GM12878 (cell line): ENCODE results near the gene BRF1. TPM values are rescaled to one million over a fixed set of nuclear protein-coding genes. Genes with fewer than 3 reads are reported as not detected.
"Not testable (repeated sequence)": the region's sequence is repeated elsewhere in the genome, so short reads cannot be mapped to it uniquely, and the experiment has no call there.

Experiments used
- ATAC-seq: fragments of 200-7000 bp; cut with Tn5 transposase; 3 replicates; pipeline ENCODE4 v1.9.1; 2020; ENCODE audit warnings: mild to moderate bottlenecking, moderate library complexity
- BruUV-seq: library from RNA; stranded (reverse); fragments of 400-500 nt; replicated peaks from 2 replicates; lab custom pipeline; 2021; lab: Mats Ljungman, UMichigan
- CTCF ChIA-PET: fragments of 300-600 bp; sonication (Branson Sonifier 250); formaldehyde crosslinking; extraction: SDS; loops from one replicate; lab custom pipeline; 2021; ENCODE audit warnings: inconsistent platforms; lab: Yijun Ruan, JAX
- POLR2A ChIA-PET: fragments of 350-600 bp; formaldehyde crosslinking; extraction: SDS; loops from one replicate; lab custom pipeline; 2021; ENCODE audit warnings: inconsistent platforms; lab: Charles Lee
- RAD21 ChIA-PET: fragments of 300-600 bp; sonication (Branson Sonifier 250); formaldehyde crosslinking; loops from one replicate; lab custom pipeline; 2023; ENCODE audit warnings: antibody characterized with exemption; ENCODE audit not compliant: unreplicated experiment; lab: Charles Lee
- SMC1A ChIA-PET: fragments of 300-600 bp; sonication (Branson Sonifier 250); formaldehyde crosslinking; loops from one replicate; lab custom pipeline; 2023; ENCODE audit not compliant: unreplicated experiment, uncharacterized antibody; lab: Charles Lee
- DNase-seq: peaks from one replicate; pipeline ENCODE4 v3.0.0-alpha.2; 2011; ENCODE audit warnings: low read depth, low spot score
- FAIRE-seq: peaks from 3 replicates; lab custom pipeline; 2011; peaks lifted over from hg19 to GRCh38; lab: Jason Lieb, UNC
- H2AFZ ChIP-seq: 2 replicates; pipeline ENCODE4 v1.6.0; 2011; ENCODE audit warnings: low read depth, low read length, control low read depth; ENCODE audit not compliant: control insufficient read depth
- H3K27ac ChIP-seq: 2 replicates; pipeline ENCODE4 v1.5.1; 2011; ENCODE audit warnings: control low read depth; ENCODE audit not compliant: control insufficient read depth, insufficient read depth
- H3K27me3 ChIP-seq, 2 experiments: replicated peaks in 1 of 2; 2 replicates each; pipeline versions ENCODE4 v1.6.0 to v1.6.1; 2011; ENCODE audit warnings: low read length in 1 of 2; ENCODE audit not compliant: control insufficient read depth in 2 of 2, insufficient read depth in 2 of 2
- H3K36me3 ChIP-seq, 2 experiments: 2 replicates each; pipeline ENCODE4 v1.5.1; 2011; ENCODE audit warnings: low read length in 1 of 2; ENCODE audit not compliant: control insufficient read depth in 2 of 2, insufficient read depth in 2 of 2
- H3K4me1 ChIP-seq: 2 replicates; pipeline ENCODE4 v1.6.1; 2011; ENCODE audit warnings: mild to moderate bottlenecking, low read length, moderate library complexity, mixed read lengths; ENCODE audit not compliant: control insufficient read depth, insufficient read depth
- H3K4me2 ChIP-seq: 2 replicates; pipeline ENCODE4 v1.6.0; 2011; ENCODE audit warnings: control low read depth; ENCODE audit not compliant: control insufficient read depth, insufficient read depth
- H3K4me3 ChIP-seq: fragments of 200-600 bp; sonication (generic); 2 replicates; pipeline ENCODE4 v1.5.1; 2016
- H3K79me2 ChIP-seq: 2 replicates; pipeline ENCODE4 v1.6.0; 2011; ENCODE audit warnings: low read length; ENCODE audit not compliant: control insufficient read depth, insufficient read depth
- H3K9ac ChIP-seq: 2 replicates; pipeline ENCODE4 v1.8.0; 2011; ENCODE audit warnings: low read length, control low read depth, mixed read lengths; ENCODE audit not compliant: control insufficient read depth, insufficient read depth
- H3K9me3 ChIP-seq: replicated peaks from 3 replicates; pipeline ENCODE4 v1.5.1; 2011; ENCODE audit warnings: mild to moderate bottlenecking, low read length; ENCODE audit not compliant: control insufficient read depth, insufficient read depth
- H4K20me1 ChIP-seq: 2 replicates; pipeline ENCODE4 v1.6.0; 2011; ENCODE audit not compliant: control insufficient read depth, insufficient read depth
- DPF2 ChIP-seq: fragments of 450-650 bp; IDR thresholded peaks from 2 replicates; pipeline ENCODE4 v1.6.1; 2017; ENCODE audit warnings: mild to moderate bottlenecking
- EP300 ChIP-seq, 2 experiments: fragments of 150-350 bp in 1 of 2; IDR thresholded peaks; 2 replicates each; pipeline ENCODE4 v1.6.1; 2011 to 2012; ENCODE audit warnings: low read depth in 2 of 2, low read length in 2 of 2, borderline replicate concordance in 1 of 2, improper control_type of control experiment in 1 of 2, inconsistent platforms in 1 of 2; ENCODE audit not compliant: control insufficient read depth in 1 of 2
- NR2F1 ChIP-seq: fragments of 450-650 bp; conservative IDR thresholded peaks from 2 replicates; pipeline ENCODE4 v1.6.1; 2017; ENCODE audit warnings: mild to moderate bottlenecking
- PKNOX1 ChIP-seq: fragments of 450-650 bp; IDR thresholded peaks from 2 replicates; pipeline ENCODE4 v1.6.1; 2016; ENCODE audit warnings: mild to moderate bottlenecking
- POU2F2 ChIP-seq: IDR thresholded peaks from 3 replicates; pipeline ENCODE4 v1.6.1; 2011; ENCODE audit warnings: low read depth, mild to moderate bottlenecking, low read length, borderline replicate concordance
- SMC3 ChIP-seq: IDR thresholded peaks from 2 replicates; pipeline ENCODE4 v1.6.1; 2011; ENCODE audit warnings: low read length, improper control_type of control experiment, borderline replicate concordance
- SUPT20H ChIP-seq: IDR thresholded peaks from 2 replicates; pipeline ENCODE4 v1.6.1; 2011; ENCODE audit warnings: low read depth, mild to moderate bottlenecking, low read length, moderate library complexity, borderline replicate concordance; ENCODE audit not compliant: control insufficient read depth
- TCF12 ChIP-seq: IDR thresholded peaks from 2 replicates; pipeline ENCODE4 v1.6.1; 2011; ENCODE audit warnings: low read depth, mild to moderate bottlenecking, low read length
- YY1 ChIP-seq: IDR thresholded peaks from 2 replicates; pipeline ENCODE4 v1.6.1; 2011; ENCODE audit warnings: low read depth, mild to moderate bottlenecking, low read length
- ZNF207 ChIP-seq: fragments of 450-650 bp; IDR thresholded peaks from 2 replicates; pipeline ENCODE4 v1.6.1; 2014; ENCODE audit warnings: antibody characterized with exemption, mild to moderate bottlenecking, borderline replicate concordance
- ZZZ3 ChIP-seq: IDR thresholded peaks from 2 replicates; pipeline ENCODE4 v1.6.1; 2011; ENCODE audit warnings: low read depth; ENCODE audit not compliant: control insufficient read depth, insufficient read length
- WGBS: methylation state at CpG from one replicate; pipeline ENCODE4 v1.1.6; 2016; ENCODE audit warnings: low lambda C conversion rate; ENCODE audit not compliant: insufficient replicate concordance, insufficient coverage; ENCODE audit errors: missing lambda C conversion rate; 5-methylcytosine and 5-hydroxymethylcytosine counted together
- in situ Hi-C: fragments of 300-500 bp; cut with MboI; formaldehyde crosslinking; loops from 9 replicates; pipeline ENCODE4 v1.14.3; 2018; ENCODE audit warnings: mixed read lengths
- intact Hi-C: fragments of 100-400 bp; cut with micrococcal nuclease; formaldehyde crosslinking; loops from one replicate; pipeline ENCODE4 v1.14.2; 2022; ENCODE audit not compliant: unreplicated experiment
- polyA plus RNA-seq, 11 experiments: library from polyadenylated mRNA; depleted of rRNA in 4 of 11; unstranded in 6 of 11; stranded (reverse) in 5 of 11; fragments of >200 nt; fragmentation: Nextera tagmentation in 4 of 11; fragmentation: Illumina TruSeq in 1 of 11; extraction: Ambion mirVana in 4 of 11; extraction: Trizol in 1 of 11; gene quantifications; 1 replicate in 1 of 11; 2 replicates in 10 of 11; pipeline versions ENCODE4 v1.2.1 to v1.2.3, GENCODE V29; 2011 to 2016; ENCODE audit warnings: inconsistent platforms in 2 of 11, missing spikeins in 2 of 11, low read depth in 1 of 11
- total RNA-seq, 4 experiments: library from RNA; depleted of rRNA in 3 of 4; stranded (reverse); fragments of >200 nt in 3 of 4; fragmentation: Illumina TruSeq in 1 of 4; extraction: Trizol in 1 of 4; gene quantifications; 2 replicates each; pipeline versions ENCODE4 v1.2.1 to v1.2.3, GENCODE V29; 2013 to 2021
- TF ChIP-seq, protein P1 (sequence below): fragments of 450-650 bp; IDR thresholded peaks from 2 replicates; pipeline ENCODE4 v1.6.1; 2014; ENCODE audit warnings: mild to moderate bottlenecking

Gene BRF1
- total and polyA plus RNA-seq, 10 of the 15 experiments (the other 5 are each of a cell fraction or from before 2014, with no cell fraction given) = 0.21 to 33.5 (median 10.7) TPM

DNA sequence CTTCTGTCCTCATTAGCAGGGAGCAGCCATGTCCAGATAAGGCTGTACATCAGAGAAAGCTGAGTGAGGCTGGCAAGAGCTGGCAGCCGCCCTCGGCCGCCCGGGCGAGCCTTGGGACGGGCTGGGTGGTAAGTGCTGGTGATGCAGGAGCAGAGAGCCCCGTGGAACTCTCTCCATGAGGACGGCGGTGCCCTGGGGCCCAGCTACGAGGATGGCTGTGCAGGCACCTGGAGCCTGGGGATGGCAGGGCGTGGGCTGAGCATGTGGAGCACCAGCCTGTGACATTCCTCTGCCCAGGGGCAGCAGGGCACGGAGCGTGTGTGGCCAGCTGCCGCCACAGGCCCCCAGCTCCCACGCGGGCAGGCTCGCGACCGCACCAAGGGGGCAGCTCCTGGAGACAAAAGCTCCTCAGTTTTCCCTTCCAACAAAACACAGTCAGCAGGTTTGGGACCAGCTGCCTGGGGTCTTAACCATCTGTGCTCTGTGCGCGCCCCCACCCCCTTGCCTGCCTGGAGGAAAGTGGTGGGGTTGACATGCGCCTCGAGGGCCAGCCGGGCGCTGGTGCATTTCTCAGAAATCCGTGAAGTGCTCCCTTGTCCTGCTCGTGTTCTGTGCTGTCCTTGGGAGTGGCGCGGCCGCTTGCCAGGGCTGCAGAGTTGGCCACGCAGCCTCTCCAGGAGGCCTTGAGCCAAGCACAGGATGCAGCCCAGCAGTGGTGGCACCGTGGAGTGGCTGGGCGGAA is 35.1 kb upstream of the BRF1 start:
- ChIA-PET POLR2A (no interaction called here), SMC1A (no interaction called here), CTCF (no interaction called here), RAD21 (no interaction called here)
- no peaks in the 10 kb centered on the region for H3K79me2 ChIP-seq
- H2AFZ ChIP-seq = no peak overlapping the region
- no TSS peak for BruUV-seq
- H3K4me3 ChIP-seq = no peak overlapping the region
- no peak for TF ChIP-seq POU2F2
- TF ChIP-seq EP300 (IDR thresholded peaks at IDR 0.05; ENCODE audit: borderline replicate concordance in 1 of 2, control insufficient read depth in 1 of 2, low read depth in 2 of 2, low read length in 2 of 2) = no peak
- TF ChIP-seq ZZZ3 = no peak
- no peak for TF ChIP-seq SUPT20H
- TF ChIP-seq NR2F1 = no peak
- TF ChIP-seq SMC3 = no peak
- TF ChIP-seq TCF12 = no peak
- TF ChIP-seq ZNF207 = no peak
- TF ChIP-seq, protein P1, sequence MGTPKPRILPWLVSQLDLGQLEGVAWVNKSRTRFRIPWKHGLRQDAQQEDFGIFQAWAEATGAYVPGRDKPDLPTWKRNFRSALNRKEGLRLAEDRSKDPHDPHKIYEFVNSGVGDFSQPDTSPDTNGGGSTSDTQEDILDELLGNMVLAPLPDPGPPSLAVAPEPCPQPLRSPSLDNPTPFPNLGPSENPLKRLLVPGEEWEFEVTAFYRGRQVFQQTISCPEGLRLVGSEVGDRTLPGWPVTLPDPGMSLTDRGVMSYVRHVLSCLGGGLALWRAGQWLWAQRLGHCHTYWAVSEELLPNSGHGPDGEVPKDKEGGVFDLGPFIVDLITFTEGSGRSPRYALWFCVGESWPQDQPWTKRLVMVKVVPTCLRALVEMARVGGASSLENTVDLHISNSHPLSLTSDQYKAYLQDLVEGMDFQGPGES = no peak
- no peak for TF ChIP-seq DPF2
- TF ChIP-seq YY1 = no peak
- TF ChIP-seq PKNOX1 = no peak
- intact Hi-C loops = no loop called here
- H3K4me1 ChIP-seq = peaks cover 5% of the 10 kb centered on the region
- H3K27me3 ChIP-seq = no peaks in the 10 kb centered on the region
- no peak overlapping the region for H3K9ac ChIP-seq
- DNase-seq (no peak), FAIRE-seq (no peak), ATAC-seq (no peak)
- H3K27ac ChIP-seq = no peak overlapping the region
- no peaks in the 10 kb centered on the region for H3K9me3 ChIP-seq
- in situ Hi-C loops = no loop called here
- no peak overlapping the region for H3K4me2 ChIP-seq
- 84% methylated on average over 33 of the region's 33 CpGs for WGBS
- H4K20me1 ChIP-seq = peaks cover 3% of the 10 kb centered on the region; the same call in 1 of the 2 replicates
- H3K36me3 ChIP-seq = no peaks in the 10 kb centered on the region; a peak in 1 of 4 replicates

DNA sequence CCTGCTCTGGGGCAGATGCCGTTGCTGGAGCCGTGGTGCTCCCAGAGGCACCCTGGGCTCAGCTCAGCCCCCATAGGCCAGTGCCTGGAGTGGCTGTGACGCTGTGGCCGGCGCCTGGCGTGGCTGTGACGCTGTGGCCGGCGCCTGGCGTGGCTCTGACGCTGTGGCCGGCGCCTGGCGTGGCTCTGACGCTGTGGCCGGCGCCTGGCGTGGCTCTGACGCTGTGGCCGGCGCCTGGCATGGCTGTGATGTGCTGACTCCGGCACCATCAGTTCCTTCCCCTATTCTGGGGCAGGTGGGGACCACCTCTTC is 34.4 kb upstream of the BRF1 start:
- SMC1A ChIA-PET, RAD21 ChIA-PET, CTCF ChIA-PET, FAIRE-seq, DNase-seq, ATAC-seq, H3K4me3 ChIP-seq, H3K9ac ChIP-seq, H3K4me1 ChIP-seq, H3K9me3 ChIP-seq, in situ Hi-C loops, intact Hi-C loops, H4K20me1 ChIP-seq, H2AFZ ChIP-seq, POLR2A ChIA-PET, H3K27ac ChIP-seq, H3K27me3 ChIP-seq, H3K79me2 ChIP-seq, H3K36me3 ChIP-seq, H3K4me2 ChIP-seq, BruUV-seq: not testable (repeated sequence)
- 74% methylated on average over 22 of the region's 22 CpGs for WGBS
